Mucosa of stomach (tissue), 1 donor: ENCODE data around the gene SERTAD2.

Experiments
- H3K27me3 ChIP-seq: one replicate; pipeline ENCODE4 v1.7.0; 2013; ENCODE audit warnings: mild to moderate bottlenecking, low read length; ENCODE audit not compliant: control insufficient read depth, insufficient read depth
- H3K36me3 ChIP-seq: one replicate; pipeline ENCODE4 v1.7.0; 2013; ENCODE audit warnings: low read length; ENCODE audit not compliant: control insufficient read depth, insufficient read depth
- H3K4me1 ChIP-seq: one replicate; pipeline ENCODE4 v1.7.0; 2013; ENCODE audit warnings: mild to moderate bottlenecking, low read length; ENCODE audit not compliant: control insufficient read depth, insufficient read depth
- H3K4me3 ChIP-seq: one replicate; pipeline ENCODE4 v1.7.0; 2013; ENCODE audit warnings: low read length
- H3K9ac ChIP-seq: one replicate; pipeline ENCODE4 v1.7.0; 2013; ENCODE audit warnings: mild to moderate bottlenecking, low read length, moderate library complexity
- H3K9me3 ChIP-seq: one replicate; pipeline ENCODE4 v1.7.0; 2013; ENCODE audit warnings: mild to moderate bottlenecking, low read length, moderate library complexity; ENCODE audit not compliant: control insufficient read depth
- donor health status: Pancreatic carcinoma.

SERTAD2 gene

GRCh38 chr2:64595397-64596176 is 58.1 kb downstream of the SERTAD2 start:
- Histone ChIP-seq H3K9me3 (no peaks in the 10 kb centered on the region), H3K9ac (peak overlapping the region; percentile 4), H3K27me3 (no peaks in the 10 kb centered on the region), H3K4me1 (peaks cover 21% of the 10 kb centered on the region), H3K4me3 (no peak overlapping the region), H3K36me3 (no peaks in the 10 kb centered on the region)

- Histone ChIP-seq H3K4me3 (no peak overlapping the region), H3K9ac (no peak overlapping the region), H3K9me3 (no peaks in the 10 kb centered on the region), H3K4me1 (peaks cover 10% of the 10 kb centered on the region), H3K27me3 (no peaks in the 10 kb centered on the region), H3K36me3 (no peaks in the 10 kb centered on the region)
Measured at GRCh38 chr2:64594226-64594989, 59.3 kb downstream of the SERTAD2 start.

- no peak overlapping the region for H3K4me3 ChIP-seq
- no peaks in the 10 kb centered on the region for H3K27me3 ChIP-seq
- H3K9ac ChIP-seq, result no peak overlapping the region
- H3K4me1 ChIP-seq, result peaks cover 8% of the 10 kb centered on the region
- no peaks in the 10 kb centered on the region for H3K36me3 ChIP-seq
- H3K9me3 ChIP-seq, result no peaks in the 10 kb centered on the region
Measured at GRCh38 chr2:64593035-64593655, 60.6 kb downstream of the SERTAD2 start.

GRCh38 chr2:64591188-64591587 is 62.5 kb downstream of the SERTAD2 start:
- Histone ChIP-seq H3K9me3 (no peaks in the 10 kb centered on the region), H3K36me3 (no peaks in the 10 kb centered on the region), H3K9ac (no peak overlapping the region), H3K4me3 (no peak overlapping the region), H3K4me1 (peaks cover 14% of the 10 kb centered on the region), H3K27me3 (no peaks in the 10 kb centered on the region)

GRCh38 chr2:64587561-64587960 is 66.2 kb downstream of the SERTAD2 start:
- Histone ChIP-seq H3K4me1 (peaks cover 13% of the 10 kb centered on the region), H3K9ac (no peak overlapping the region), H3K4me3 (no peak overlapping the region), H3K27me3 (no peaks in the 10 kb centered on the region), H3K9me3 (no peaks in the 10 kb centered on the region), H3K36me3 (peaks cover 3% of the 10 kb centered on the region)

GRCh38 chr2:64586883-64587481 is 66.7 kb downstream of the SERTAD2 start:
- Histone ChIP-seq H3K27me3 (no peaks in the 10 kb centered on the region), H3K4me3 (no peak overlapping the region), H3K4me1 (peaks cover 13% of the 10 kb centered on the region), H3K9ac (no peak overlapping the region), H3K36me3 (peaks cover 3% of the 10 kb centered on the region), H3K9me3 (no peaks in the 10 kb centered on the region)

- Histone ChIP-seq H3K4me3 (no peak overlapping the region), H3K9ac (no peak overlapping the region), H3K27me3 (no peaks in the 10 kb centered on the region), H3K4me1 (peaks cover 13% of the 10 kb centered on the region), H3K9me3 (no peaks in the 10 kb centered on the region), H3K36me3 (peaks cover 3% of the 10 kb centered on the region)
Measured at GRCh38 chr2:64586054-64586453, 67.7 kb downstream of the SERTAD2 start.

GRCh38 chr2:64582774-64583340 is 70.9 kb downstream of the SERTAD2 start:
- Histone ChIP-seq H3K36me3 (peaks cover 3% of the 10 kb centered on the region), H3K9ac (no peak overlapping the region), H3K27me3 (no peaks in the 10 kb centered on the region), H3K9me3 (no peaks in the 10 kb centered on the region), H3K4me1 (peaks cover 13% of the 10 kb centered on the region), H3K4me3 (no peak overlapping the region)

- Histone ChIP-seq H3K4me1 (peaks cover 11% of the 10 kb centered on the region), H3K9ac (no peak overlapping the region), H3K36me3 (peaks cover 3% of the 10 kb centered on the region), H3K9me3 (no peaks in the 10 kb centered on the region), H3K4me3 (no peak overlapping the region), H3K27me3 (no peaks in the 10 kb centered on the region)
Measured at GRCh38 chr2:64581777-64582539, 71.8 kb downstream of the SERTAD2 start.
